Stimulated activated naive CD4-positive, alpha-beta T cell (primary cell): Measurements from ENCODE around the gene FAM83C.
"Not testable (repeated sequence)": the region's sequence is repeated elsewhere in the genome, so short reads cannot be mapped to it uniquely, and the experiment has no call there.

Source experiments
- DNase-seq, 6 experiments: peaks; one replicate each; lab custom pipeline; 2025; lab: John Stamatoyannopoulos, UW

FAM83C gene

GRCh38 chr20:35318502-35319157, 26.4 kb upstream of the FAM83C start:
- DNase-seq = no peak

GRCh38 chr20:35317416-35318210, 25.4 kb upstream of the FAM83C start:
- DNase-seq = no peak

- no peak for DNase-seq
Observed at GRCh38 chr20:35316086-35316485, 23.9 kb upstream of the FAM83C start.

- not testable (repeated sequence) for DNase-seq
Observed at GRCh38 chr20:35315632-35316020, 23.4 kb upstream of the FAM83C start.

GRCh38 chr20:35314816-35315631, 22.8 kb upstream of the FAM83C start:
- DNase-seq = no peak

GRCh38 chr20:35312318-35312717, 20.1 kb upstream of the FAM83C start:
- no peak for DNase-seq

GRCh38 chr20:35311822-35312221, 19.6 kb upstream of the FAM83C start:
- no peak for DNase-seq

GRCh38 chr20:35311409-35311808, 19.2 kb upstream of the FAM83C start:
- no peak for DNase-seq

GRCh38 chr20:35307666-35308653, 15.7 kb upstream of the FAM83C start:
- no peak for DNase-seq

GRCh38 chr20:35306931-35307517, 14.8 kb upstream of the FAM83C start:
- DNase-seq = peak in 3 of 6 experiments; percentile 2 to 4 (median 2)

- no peak for DNase-seq
Observed at GRCh38 chr20:35305682-35306556, 13.7 kb upstream of the FAM83C start.

- DNase-seq = no peak
Observed at GRCh38 chr20:35304956-35305355, 12.7 kb upstream of the FAM83C start.

GRCh38 chr20:35303735-35304491, 11.7 kb upstream of the FAM83C start:
- peak; percentile 56 to 86 (median 74) for DNase-seq

- no peak for DNase-seq
Observed at GRCh38 chr20:35303382-35303734, 11.1 kb upstream of the FAM83C start.

GRCh38 chr20:35302421-35303335, 10.5 kb upstream of the FAM83C start:
- DNase-seq = no peak

GRCh38 chr20:35301426-35301825, 9.2 kb upstream of the FAM83C start:
- no peak for DNase-seq

- no peak for DNase-seq
Observed at GRCh38 chr20:35300469-35301262, 8.4 kb upstream of the FAM83C start.
